HG03565 (cell line): ENCODE data around the gene FRMD1.
"Not testable (repeated sequence)": the region's sequence is repeated elsewhere in the genome, so short reads cannot be mapped to it uniquely, and the experiment has no call there.

Source experiments
- ATAC-seq: cut with Tn5 transposase; IDR thresholded peaks from one replicate; pipeline ENCODE4 v1.9.1; 2021; ENCODE audit warnings: mild to moderate bottlenecking, moderate library complexity; ENCODE audit not compliant: unreplicated experiment

FRMD1 gene

DNA sequence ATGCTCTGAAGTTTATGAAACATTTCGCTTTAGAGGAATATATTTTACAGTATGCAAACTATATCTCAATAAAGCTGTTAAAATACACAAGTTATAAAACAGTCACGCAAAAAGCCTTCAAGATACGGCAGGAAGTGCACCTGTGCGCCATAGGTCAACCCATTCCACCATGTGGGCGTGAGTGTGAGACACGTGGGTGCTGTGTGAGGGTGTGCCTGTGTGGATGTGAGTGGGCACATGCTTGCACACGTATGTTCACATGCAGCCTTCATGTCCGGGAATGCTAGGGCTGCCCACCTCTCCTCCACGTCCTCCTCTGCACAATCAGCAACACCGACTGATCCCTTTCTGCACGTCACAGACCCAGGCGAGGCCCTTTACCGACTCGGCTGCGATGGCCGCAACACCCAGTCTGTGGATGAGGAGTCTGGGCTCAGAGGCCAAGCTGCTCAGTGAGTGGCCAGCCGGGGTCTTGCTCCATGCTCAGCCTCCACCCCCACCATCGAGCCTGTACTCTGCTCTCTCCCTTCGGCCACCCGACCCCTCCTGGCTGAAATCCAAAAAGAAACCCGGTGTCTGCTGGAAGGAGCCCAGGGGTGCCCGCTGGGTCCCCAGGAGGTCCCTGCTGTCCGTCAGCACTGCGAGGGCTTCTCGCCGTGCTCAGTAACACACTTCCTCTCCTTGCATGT lies 3.0 kb upstream of the FRMD1 start:
- ATAC-seq = no peak

DNA sequence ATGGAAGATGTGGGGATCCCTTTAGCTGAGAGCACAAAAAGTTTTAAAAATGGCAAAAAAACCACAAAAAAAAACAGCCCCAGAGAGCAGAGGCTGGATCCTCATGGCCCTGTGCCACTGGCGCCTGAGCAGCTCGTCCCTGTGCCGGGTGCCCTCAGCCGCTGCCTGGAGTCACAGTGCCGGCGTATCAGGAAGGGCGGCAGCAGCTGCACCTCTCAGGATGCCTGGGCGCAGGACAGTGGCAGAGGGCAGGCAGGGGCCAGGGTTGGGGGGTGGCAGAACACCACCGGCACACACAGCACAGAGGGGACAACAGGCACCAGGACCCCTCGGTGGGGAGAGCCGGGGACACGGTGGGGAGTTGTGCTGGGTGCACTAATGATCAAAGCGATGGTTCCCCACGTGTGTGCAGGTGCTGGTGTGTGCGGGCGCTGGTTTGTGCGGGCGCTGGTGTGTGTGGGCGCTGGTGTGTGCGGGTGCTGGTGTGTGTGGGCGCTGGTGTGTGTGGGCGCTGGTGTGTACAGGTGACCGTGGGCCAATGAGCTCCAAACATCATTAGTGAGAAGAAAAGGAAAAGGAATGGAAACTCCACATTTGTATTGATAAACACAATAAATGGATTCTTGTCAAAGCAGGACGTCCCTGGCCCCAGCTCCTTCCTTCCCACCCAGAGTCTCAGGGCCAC lies 1.5 kb upstream of the FRMD1 start:
- ATAC-seq = no peak

DNA sequence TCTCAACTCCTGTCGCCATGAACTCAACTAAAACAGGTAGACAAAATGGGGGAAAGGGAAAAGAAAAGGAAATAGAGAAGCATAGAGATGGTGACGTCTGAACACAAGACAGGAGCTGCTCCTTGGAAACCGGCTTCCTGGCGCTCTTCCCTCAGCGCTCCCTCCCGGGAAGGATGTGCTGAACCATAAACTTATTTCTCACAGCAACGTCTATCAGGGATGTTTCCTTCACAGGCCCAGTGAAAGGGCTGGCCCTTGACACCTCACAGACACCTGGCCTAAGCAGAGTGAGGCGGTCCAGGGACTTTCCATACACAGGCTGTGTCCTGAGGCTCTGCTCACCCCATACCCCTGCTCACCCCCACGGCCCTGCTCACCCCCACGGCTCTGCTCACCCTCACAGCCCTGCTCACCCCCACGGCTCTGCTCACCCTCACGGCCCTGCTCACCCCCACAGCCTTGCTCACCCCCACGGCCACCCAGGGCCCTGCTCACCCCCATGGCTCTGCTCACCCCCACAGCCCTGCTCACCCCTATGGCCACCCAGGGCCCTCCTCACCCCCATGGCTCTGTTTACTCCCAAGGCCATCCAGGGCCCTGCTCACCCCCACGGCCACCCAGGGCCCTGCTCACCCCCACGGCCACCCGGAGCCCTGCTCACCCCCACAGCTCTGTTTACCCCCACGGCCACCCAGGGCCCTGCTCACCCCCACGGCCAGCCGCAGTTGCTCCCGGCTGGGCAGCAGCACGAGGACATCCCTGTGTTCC lies 653 bp downstream of the FRMD1 start:
- no peak for ATAC-seq

DNA sequence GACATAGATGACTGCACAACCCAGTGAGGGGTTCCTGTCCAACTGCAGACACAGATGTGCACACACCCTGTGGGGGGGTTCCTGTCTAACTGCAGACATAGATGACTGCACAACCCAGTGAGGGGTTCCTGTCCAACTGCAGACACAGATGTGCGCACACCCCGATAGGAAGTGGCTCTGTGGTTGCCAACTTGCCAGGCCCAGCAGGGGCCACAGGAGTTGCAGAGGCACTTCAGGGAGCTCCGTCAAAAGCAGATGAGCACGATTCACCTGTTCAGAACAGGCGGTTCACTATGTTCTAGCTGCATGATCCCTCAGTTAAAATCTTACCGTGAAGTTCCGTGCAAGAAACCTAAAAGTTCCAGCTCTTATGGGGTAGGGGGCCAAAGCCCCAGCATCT lies 1.6 kb downstream of the FRMD1 start:
- not testable (repeated sequence) for ATAC-seq

DNA sequence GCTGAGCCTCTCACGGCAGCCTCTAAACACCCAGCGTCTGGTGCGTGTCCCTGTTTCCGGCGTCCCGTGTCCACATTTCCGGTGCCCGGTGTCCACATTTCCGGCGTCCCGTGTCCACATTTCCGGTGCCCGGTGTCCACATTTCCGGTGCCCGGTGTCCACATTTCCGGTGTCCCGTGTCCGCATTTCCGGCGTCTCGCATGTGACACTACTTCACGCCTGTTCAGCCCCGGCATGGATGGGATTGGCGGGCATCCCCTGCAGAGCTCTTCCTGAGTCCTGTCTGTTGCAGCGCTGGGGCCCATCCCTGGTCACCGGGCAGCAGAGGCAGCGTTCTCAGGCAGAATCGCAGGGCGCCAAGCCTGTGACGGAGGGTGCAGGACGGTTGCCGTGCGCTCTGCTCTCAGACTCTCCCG lies 3.2 kb downstream of the FRMD1 start:
- ATAC-seq = no peak

DNA sequence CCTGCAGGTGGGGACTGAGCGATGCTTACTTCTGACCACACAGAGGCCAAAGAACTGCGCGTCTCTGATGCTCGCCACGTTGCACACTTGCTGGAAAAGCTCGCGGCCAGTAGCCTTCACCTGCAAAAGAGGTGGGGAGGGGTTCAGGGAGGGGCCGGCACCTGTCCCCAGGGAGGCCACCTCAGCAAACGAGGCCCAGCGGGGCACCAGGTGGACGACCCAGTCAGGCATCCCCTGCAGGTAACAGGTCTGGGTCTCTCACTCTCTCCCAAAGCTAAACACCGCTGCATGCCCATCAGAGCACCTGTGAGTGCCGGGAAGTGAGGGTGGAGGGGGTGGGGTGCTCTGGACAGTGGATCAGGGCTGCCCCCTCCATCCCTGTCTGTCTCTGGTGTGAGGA lies 3.8 kb downstream of the FRMD1 start:
- ATAC-seq = no peak

DNA sequence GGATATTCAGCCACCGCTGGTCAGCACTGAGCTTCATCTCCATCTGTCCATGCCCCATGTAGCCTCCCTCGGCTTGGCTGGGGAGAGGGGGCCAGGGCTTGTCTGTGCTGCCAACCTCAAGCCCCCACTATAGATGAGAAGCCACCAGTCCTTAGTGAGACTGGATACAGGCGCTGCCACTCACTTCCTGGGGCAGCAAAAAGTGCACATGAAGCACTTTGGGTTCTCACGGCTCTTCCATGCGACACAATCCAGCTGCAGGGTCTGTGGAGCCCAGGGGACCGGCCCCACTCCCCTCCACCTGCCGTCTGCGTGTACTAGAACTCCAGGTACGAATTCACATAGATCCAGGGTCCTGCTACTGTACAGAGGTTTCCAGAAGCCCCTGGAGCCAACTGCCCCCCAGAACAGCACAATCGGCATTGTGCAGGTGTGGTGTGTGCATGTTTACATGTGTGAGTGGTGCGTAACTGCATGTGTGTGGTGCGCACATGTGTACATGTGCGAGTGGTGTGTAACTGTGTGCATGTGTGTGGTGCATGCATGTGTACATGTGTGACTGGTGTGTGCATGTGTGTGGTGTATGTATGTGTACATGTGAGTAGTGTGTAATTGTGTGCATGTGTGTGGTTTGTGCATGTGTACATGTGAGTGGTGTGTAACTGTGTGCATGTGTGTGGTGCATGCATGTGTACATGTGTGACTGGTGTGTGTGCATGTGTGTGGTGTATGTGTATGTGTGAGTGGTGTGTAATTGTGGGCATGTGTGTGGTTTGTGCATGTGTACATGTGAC lies 4.9 kb downstream of the FRMD1 start:
- no peak for ATAC-seq

DNA sequence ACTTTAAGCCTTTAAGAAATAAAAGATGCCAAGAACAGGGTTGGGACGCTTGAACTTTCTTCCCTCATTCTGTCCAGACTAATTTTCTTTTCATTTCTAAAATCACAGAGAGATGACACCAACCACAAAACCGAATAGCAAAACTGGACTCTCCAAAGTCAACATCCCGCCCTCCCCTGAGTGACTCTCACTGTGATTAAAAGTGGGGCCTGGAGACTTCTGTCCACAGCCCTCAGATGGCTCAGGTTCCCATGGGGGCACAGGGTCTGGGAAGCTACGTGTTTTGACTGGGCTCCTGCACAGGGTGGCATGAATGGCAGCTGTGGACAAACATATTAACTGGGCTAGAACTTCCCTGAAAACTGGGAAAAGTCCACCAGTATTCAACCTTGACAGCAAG lies 6.3 kb downstream of the FRMD1 start:
- ATAC-seq = no peak

DNA sequence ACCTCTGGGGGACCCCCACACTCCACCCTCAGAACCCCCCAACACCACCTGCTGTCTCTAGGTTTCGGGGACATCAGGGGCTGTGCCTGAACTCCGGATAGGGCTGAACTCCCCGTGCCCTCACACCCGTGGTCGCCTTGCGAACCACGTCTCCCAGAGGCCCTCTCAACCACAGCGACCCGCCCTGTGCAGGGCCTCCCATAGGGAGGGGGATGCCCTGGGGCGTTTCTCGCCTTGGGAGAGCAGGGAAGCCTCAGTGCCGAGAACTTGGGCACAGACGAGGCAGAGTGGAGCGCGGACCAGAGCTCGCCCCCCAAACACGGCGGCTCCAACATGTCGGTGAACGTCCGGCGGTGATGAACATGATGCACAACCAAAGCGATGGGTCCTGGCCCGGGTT lies 6.8 kb downstream of the FRMD1 start:
- no peak for ATAC-seq

DNA sequence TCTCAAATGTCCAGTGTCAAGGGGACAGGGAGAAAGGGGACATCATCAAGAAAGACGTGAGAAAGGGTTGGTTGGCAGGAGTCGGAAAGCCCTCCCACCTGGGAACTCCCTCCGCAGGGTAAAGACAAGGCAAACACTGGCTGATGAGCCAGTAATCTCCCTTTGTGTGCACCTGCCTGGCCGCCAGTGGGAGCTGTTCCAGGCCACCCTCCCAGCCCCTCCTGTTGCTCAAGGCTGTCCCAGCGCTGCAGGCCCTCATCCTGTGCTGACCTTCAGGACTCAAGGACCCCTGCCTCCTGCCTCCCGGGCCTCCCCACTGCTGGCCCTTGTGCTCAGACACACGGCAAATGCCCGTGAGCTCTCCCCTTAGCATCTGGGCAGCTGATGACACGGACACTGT lies 7.4 kb downstream of the FRMD1 start:
- no peak for ATAC-seq

DNA sequence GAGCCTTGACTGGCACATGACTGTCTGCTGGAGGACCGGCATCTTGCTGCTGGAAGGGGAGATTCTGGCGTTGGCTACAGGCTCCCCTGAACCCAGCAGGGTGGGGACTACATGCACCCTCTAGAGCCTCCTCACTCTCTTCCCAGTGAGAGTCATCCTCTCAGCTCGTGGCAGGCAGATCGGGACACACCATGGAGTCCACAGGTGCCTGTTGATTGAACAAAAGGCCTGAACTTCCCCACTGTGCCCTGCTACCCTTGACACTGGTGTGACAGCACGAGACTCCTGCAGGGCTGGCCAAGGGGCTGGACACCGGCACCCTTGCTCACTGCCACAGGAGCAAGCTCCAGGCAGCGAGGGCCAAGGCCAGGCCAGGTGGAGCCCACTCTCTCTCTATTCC lies 8.2 kb downstream of the FRMD1 start:
- ATAC-seq = no peak

DNA sequence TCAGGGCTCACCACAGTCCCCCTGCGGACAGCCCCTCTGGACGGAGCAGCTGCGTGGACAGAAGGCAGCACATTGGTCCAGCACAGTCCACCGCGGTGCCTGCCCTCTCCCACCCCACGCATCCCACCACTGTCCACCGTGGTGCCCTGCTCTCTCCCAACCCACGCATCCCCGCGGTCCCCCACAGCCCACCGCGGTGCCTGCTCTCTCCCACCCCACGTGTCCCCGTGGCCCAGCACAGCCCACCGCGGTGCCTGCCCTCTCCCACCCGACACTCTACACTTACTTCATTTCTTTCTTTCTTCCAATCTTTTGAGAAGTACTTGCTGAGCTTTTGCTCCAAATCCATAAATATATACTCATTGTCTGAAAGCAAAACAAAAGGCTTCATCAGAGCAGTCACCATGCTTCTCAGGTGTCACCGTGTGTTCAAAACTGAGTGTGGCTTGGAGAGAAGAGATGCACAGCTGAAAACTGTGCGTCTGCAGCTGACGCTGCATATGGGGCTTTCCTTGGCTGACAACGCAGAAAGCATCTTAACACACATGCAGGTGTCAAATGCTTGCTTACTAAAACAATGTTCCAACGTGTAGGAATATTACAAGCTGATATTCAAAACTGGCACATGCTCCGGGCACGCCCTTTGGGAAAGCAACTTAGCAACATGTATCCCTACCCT lies 11.8 kb downstream of the FRMD1 start:
- ATAC-seq = no peak

DNA sequence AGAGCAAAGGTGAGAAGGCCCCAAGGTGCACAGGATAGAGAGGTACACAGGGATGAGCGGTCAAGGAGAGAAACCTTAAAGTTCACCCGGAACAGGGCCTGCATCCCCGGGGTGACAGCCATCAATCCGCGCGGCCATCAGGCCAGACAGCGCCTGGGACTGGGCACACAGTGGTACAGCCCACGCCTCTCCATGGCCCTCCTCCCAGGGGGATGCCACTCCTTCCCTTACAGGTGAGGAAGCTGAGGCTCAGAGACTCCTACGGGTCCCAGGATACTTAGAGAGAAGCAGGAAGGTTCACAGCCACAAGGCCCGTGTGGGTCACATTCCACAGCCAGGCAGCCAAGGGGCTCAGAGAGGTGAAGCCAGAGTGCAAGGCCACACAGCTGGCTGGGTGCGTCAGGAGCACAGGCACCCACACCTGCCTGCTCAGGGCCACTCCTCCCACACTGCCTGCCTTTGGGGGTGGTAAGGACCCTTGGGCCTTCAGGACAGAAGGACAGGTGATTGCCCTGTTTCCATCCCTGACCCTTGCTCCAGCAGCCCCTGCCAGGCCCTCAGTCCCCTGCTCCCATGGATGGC lies 14.7 kb downstream of the FRMD1 start:
- no peak for ATAC-seq

DNA sequence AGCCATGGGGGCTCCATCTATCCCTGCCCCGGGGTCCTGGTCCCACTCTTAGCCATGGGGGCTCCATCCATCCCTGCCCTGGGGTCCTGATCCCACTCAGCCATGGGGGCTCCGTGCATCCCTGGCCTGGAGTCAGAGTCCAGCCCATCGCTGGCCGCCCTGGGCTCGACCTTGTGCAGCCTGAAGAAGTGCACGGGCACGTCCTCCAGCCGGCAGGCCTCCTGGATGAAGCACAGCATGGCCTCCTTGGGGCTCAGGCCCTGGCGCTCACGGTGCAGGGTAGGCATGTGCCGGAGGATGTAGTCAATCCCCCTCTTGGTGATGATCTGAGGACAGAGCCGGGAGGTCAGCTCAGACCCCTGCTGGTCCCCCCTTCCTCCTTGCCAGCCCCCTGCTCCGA lies 15.6 kb downstream of the FRMD1 start:
- no peak for ATAC-seq

DNA sequence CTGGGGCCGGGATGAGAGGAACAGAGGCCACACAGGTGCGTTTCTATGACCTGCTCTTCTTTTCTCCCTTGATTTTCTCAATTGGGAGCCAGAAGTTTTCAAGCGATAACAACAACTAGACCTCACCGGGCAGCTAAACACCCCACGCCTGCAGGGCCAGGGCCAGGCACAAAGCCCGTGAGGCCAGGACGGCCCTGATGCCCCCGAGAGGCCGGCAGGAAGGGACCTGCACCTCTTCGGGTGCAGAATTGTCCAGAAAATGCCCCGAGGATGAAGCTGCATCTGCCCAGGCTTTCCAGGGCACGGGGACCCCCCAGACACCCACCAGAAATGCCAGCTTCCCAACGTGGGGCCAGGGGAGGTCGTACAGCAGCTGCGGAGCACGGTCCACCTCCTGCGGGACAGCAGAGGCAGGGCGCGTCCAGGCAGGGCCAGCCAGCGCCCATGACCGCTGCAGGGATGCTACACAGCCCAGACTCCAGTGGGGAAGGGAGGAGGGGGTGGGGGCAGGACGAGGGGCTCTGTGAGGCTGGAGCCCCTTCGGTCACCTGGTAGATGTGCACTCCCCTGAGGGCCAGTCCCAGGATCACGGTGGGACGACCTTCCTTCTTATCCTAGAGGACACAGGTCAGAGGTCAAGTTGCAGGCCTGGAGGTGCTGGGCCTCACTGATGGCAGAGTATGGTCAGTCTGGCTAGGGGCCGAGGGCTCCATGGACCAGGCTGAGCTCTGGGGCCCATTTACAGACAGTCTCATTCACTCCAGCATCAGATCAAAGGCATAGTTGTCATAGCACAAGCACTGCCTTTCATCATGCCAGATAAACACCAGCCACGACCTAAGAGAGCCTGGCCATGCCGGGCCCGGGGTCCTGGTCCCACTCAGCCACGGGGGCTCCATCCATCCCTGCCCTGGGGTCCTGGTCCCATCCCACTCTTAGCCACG lies 16.4 kb downstream of the FRMD1 start:
- no peak for ATAC-seq

DNA sequence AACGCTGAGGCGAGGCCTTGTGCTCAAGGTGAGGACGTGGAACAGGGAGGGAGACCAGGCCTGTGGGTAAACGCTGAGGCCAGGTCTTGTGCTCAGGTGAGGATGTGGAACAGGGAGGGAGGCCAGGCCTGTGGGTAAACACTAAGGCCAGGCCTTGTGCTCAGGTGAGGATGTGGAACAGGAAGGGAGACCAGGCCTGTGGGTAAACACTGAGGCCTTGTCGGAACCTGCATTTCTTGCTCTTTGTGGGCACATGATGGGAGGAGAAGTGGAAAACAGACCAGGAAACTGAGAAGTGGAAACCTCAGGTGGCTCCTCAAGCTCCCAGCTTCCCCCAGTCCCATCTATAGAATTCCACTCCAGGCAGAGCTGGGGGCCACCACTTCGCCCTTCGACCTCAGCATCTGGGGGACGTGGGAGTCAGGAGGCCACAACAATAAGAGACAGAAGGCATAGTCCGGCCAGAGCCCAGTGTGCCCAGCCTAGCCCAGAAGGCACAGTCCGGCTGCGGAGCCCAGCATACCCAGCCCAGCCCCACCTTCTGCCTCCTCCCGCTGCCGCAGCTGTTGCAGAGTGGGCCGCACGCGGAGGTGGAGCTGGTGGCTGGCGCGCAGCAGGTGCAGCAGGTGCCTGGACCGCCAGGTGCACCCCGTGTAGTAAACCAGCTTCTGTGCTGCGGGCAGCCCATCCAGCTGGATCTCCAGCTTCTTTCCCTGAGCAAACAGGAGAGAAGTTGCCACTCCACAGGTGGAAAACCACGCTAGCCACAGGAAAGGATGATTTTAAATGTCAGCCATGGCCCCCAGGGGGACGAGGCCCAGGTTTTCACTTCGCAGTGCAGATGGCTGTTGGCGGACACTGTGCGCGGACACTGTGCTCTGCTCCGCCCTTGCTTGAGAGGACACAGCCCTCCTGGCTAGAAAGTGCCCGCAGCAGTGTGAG lies 17.5 kb downstream of the FRMD1 start:
- ATAC-seq = no peak

DNA sequence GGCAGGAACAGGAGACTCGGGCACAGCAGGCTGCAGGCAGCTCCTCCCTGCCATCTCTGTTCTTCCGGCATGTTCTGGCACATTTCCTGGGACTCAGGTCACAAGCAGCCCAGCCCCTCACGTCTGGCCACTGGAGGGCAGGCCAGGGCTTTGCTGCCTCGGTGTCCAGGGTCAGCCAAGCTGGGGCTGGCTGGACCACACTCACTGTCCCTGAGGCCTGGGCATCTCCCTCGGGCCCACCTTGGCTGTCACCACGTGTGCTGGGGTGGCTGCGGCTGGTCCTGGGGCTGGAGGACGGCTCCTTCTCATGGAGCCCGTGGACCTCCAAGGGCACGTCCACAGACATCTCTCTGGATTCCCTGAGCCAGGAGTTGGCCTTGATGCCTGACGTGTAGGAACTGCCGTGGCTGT lies 18.5 kb downstream of the FRMD1 start:
- ATAC-seq = no peak
